Measurements from ENCODE around the gene RTBDN. TPM values are rescaled to one million over a fixed set of nuclear protein-coding genes. Genes with fewer than 3 reads are reported as not detected.
A peak's percentile ranks its signal among the peaks of the same experiment; 100 is the strongest.

RTBDN gene
- total and polyA plus RNA-seq, 10 of the 15 experiments (the other 5 are each of a cell fraction or from before 2014, with no cell fraction given) = 0.45 TPM; not detected in 9

DNA sequence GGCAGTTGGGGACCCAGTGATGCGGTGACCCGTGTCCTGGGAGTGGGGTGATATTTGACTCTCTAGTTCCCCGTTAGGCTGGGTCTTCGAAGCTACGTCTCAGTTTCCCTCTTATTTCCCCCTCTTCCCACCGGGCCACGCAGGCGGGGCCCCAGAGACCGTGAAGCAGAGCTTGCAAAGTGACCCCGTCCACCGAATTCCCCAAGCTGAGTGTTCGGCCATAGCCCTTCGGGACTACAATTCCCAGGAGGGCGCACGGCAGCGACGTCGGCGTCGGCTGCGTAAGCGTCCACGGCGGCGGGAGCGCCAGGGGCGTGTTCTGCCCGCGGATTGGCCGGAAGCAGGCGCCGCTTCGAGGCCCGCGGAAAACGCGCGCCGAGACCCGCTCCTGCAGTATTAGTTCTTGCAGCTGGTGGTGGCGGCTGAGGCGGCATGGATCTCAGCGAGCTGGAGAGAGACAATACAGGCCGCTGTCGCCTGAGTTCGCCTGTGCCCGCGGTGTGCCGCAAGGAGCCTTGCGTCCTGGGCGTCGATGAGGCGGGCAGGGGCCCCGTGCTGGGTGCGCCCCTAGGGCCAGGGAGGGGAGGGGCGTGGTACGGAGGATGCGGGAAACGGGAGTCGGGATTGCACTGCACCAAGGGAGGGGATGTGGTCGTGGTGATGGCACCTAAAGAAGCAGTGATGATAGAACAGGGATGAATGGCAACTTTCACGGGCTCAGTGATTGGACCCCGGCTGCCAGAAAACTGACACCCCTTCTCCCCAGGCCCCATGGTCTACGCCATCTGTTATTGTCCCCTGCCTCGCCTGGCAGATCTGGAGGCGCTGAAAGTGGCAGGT, 27.9 kb downstream of the RTBDN start, which contains the start of gene RNASEH2A (continued):
- TF ChIP-seq CTCF (IDR thresholded peaks at IDR 0.05 in 2 of 3, conservative IDR thresholded peaks at IDR 0.05 in 1 of 3; ENCODE audit: control insufficient read depth in 2 of 3, extremely low read depth in 1 of 3, insufficient read depth in 1 of 3, low read depth in 3 of 3, low read length in 3 of 3) = no peak
- no peak; the same call in 1 of the 2 replicates for TF ChIP-seq RUNX3 (IDR thresholded peaks at IDR 0.05; ENCODE audit: low read length)
- TF ChIP-seq RAD51 (IDR thresholded peaks at IDR 0.05) = no peak
- TF ChIP-seq CHD4 (IDR thresholded peaks at IDR 0.05) = no peak
- TF ChIP-seq, protein P1, sequence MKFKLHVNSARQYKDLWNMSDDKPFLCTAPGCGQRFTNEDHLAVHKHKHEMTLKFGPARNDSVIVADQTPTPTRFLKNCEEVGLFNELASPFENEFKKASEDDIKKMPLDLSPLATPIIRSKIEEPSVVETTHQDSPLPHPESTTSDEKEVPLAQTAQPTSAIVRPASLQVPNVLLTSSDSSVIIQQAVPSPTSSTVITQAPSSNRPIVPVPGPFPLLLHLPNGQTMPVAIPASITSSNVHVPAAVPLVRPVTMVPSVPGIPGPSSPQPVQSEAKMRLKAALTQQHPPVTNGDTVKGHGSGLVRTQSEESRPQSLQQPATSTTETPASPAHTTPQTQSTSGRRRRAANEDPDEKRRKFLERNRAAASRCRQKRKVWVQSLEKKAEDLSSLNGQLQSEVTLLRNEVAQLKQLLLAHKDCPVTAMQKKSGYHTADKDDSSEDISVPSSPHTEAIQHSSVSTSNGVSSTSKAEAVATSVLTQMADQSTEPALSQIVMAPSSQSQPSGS (IDR thresholded peaks at IDR 0.05; ENCODE audit: low read length) = no peak
- TF ChIP-seq ZNF217 (IDR thresholded peaks at IDR 0.05) = no peak
- 0 out of 2 replicates have a peak, but pooled peaks have one; percentile 15 for TF ChIP-seq TBL1XR1 (IDR thresholded peaks at IDR 0.05; ENCODE audit: low read depth, low read length)
- TF ChIP-seq, protein P2, sequence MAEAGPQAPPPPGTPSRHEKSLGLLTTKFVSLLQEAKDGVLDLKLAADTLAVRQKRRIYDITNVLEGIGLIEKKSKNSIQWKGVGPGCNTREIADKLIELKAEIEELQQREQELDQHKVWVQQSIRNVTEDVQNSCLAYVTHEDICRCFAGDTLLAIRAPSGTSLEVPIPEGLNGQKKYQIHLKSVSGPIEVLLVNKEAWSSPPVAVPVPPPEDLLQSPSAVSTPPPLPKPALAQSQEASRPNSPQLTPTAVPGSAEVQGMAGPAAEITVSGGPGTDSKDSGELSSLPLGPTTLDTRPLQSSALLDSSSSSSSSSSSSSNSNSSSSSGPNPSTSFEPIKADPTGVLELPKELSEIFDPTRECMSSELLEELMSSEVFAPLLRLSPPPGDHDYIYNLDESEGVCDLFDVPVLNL (IDR thresholded peaks at IDR 0.05; ENCODE audit: low read depth, low read length) = peak; percentile 88
- TF ChIP-seq PKNOX1 (IDR thresholded peaks at IDR 0.05) = peak; percentile 81
- peak; percentile 58; the same call in 1 of the 2 replicates for TF ChIP-seq TAF1 (IDR thresholded peaks at IDR 0.05; ENCODE audit: borderline replicate concordance, low read depth, low read length)
- TF ChIP-seq SRF (IDR thresholded peaks at IDR 0.05; ENCODE audit: low read depth in 2 of 2, low read length in 2 of 2) = no peak
- TF ChIP-seq DPF2 (IDR thresholded peaks at IDR 0.05) = peak; percentile 43; the same call in 1 of the 2 replicates
- TF ChIP-seq ATF7 (IDR thresholded peaks at IDR 0.05; ENCODE audit: low read depth) = no peak
- no peak for TF ChIP-seq NFXL1 (IDR thresholded peaks at IDR 0.05; ENCODE audit: borderline replicate concordance)
- no peak for TF ChIP-seq CBFB (IDR thresholded peaks at IDR 0.05; ENCODE audit: low read depth)
- TF ChIP-seq, protein P3, sequence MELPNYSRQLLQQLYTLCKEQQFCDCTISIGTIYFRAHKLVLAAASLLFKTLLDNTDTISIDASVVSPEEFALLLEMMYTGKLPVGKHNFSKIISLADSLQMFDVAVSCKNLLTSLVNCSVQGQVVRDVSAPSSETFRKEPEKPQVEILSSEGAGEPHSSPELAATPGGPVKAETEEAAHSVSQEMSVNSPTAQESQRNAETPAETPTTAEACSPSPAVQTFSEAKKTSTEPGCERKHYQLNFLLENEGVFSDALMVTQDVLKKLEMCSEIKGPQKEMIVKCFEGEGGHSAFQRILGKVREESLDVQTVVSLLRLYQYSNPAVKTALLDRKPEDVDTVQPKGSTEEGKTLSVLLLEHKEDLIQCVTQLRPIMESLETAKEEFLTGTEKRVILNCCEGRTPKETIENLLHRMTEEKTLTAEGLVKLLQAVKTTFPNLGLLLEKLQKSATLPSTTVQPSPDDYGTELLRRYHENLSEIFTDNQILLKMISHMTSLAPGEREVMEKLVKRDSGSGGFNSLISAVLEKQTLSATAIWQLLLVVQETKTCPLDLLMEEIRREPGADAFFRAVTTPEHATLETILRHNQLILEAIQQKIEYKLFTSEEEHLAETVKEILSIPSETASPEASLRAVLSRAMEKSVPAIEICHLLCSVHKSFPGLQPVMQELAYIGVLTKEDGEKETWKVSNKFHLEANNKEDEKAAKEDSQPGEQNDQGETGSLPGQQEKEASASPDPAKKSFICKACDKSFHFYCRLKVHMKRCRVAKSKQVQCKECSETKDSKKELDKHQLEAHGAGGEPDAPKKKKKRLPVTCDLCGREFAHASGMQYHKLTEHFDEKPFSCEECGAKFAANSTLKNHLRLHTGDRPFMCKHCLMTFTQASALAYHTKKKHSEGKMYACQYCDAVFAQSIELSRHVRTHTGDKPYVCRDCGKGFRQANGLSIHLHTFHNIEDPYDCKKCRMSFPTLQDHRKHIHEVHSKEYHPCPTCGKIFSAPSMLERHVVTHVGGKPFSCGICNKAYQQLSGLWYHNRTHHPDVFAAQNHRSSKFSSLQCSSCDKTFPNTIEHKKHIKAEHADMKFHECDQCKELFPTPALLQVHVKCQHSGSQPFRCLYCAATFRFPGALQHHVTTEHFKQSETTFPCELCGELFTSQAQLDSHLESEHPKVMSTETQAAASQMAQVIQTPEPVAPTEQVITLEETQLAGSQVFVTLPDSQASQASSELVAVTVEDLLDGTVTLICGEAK (IDR thresholded peaks at IDR 0.05; ENCODE audit: borderline replicate concordance) = no peak; the same call in 1 of the 2 replicates
- no peak for TF ChIP-seq NFYA (IDR thresholded peaks at IDR 0.05; ENCODE audit: borderline replicate concordance, low read depth, low read length)
- TF ChIP-seq IRF3 (IDR thresholded peaks at IDR 0.05) = no peak; the same call in 1 of the 2 replicates
- TF ChIP-seq KAT2A (conservative IDR thresholded peaks at IDR 0.05; ENCODE audit: control insufficient read depth, low read depth, low read length) = no peak
